Osteoblast (primary cell): Measurements from ENCODE around the gene MTCL1. TPM values are rescaled to one million over a fixed set of nuclear protein-coding genes. Genes with fewer than 3 reads are reported as not detected.
A peak's percentile ranks its signal among the peaks of the same experiment; 100 is the strongest.

ENCODE experiments used
- DNase-seq: peaks from one replicate; pipeline ENCODE4 v3.0.0; 2011; ENCODE audit warnings: low spot score, mixed read lengths; ENCODE audit not compliant: insufficient read length; ENCODE audit errors: missing footprints
- H2AFZ ChIP-seq: 2 replicates; pipeline ENCODE4 v1.6.0; 2011; ENCODE audit warnings: mild to moderate bottlenecking, low read length
- H3K27ac ChIP-seq: 2 replicates; pipeline ENCODE4 v1.5.1; 2011; ENCODE audit warnings: mild to moderate bottlenecking, low read depth, low read length, moderate library complexity
- H3K27me3 ChIP-seq: 2 replicates; pipeline ENCODE4 v1.6.0; 2012; ENCODE audit warnings: mild to moderate bottlenecking, control low read depth, inconsistent platforms, low read length, moderate library complexity; ENCODE audit not compliant: insufficient read depth
- H3K36me3 ChIP-seq: 2 replicates; pipeline ENCODE4 v1.5.1; 2011; ENCODE audit warnings: mild to moderate bottlenecking, low read length, control low read depth, moderate library complexity; ENCODE audit not compliant: insufficient read depth
- H3K4me1 ChIP-seq: 2 replicates; pipeline ENCODE4 v1.5.1; 2011; ENCODE audit warnings: mild to moderate bottlenecking, low read length, control low read depth, moderate library complexity; ENCODE audit not compliant: insufficient read depth
- H3K4me2 ChIP-seq: 2 replicates; pipeline ENCODE4 v1.6.0; 2011; ENCODE audit warnings: mild to moderate bottlenecking, low read length; ENCODE audit not compliant: insufficient read depth
- H3K4me3 ChIP-seq: fragments of 200-600 bp; sonication (generic); 3 replicates; pipeline ENCODE4 v1.5.1; 2012; ENCODE audit warnings: mild to moderate bottlenecking, low read length, inconsistent platforms; ENCODE audit not compliant: insufficient read depth
- H3K79me2 ChIP-seq: 2 replicates; pipeline ENCODE4 v1.6.0; 2012; ENCODE audit warnings: mild to moderate bottlenecking, low read length, control low read depth, inconsistent platforms; ENCODE audit not compliant: insufficient read depth
- H3K9me3 ChIP-seq: 2 replicates; pipeline ENCODE4 v1.5.1; 2011; ENCODE audit warnings: low read depth, low read length, control low read depth
- H4K20me1 ChIP-seq: 2 replicates; pipeline ENCODE4 v1.6.0; 2012; ENCODE audit warnings: mild to moderate bottlenecking, low read length, control low read depth; ENCODE audit not compliant: insufficient read depth
- CTCF ChIP-seq: IDR thresholded peaks from 2 replicates; pipeline ENCODE4 v1.5.1; 2011; ENCODE audit warnings: mild to moderate bottlenecking, low read depth, low read length, moderate library complexity; ENCODE audit errors: extremely low read depth
- total RNA-seq: library from RNA; depleted of rRNA; stranded (reverse); fragments of >200 nt; gene quantifications from 2 replicates; pipeline ENCODE4 v1.2.3, GENCODE V29; 2012

MTCL1 gene
- total RNA-seq, 1 donor, result 38.0 TPM

DNA sequence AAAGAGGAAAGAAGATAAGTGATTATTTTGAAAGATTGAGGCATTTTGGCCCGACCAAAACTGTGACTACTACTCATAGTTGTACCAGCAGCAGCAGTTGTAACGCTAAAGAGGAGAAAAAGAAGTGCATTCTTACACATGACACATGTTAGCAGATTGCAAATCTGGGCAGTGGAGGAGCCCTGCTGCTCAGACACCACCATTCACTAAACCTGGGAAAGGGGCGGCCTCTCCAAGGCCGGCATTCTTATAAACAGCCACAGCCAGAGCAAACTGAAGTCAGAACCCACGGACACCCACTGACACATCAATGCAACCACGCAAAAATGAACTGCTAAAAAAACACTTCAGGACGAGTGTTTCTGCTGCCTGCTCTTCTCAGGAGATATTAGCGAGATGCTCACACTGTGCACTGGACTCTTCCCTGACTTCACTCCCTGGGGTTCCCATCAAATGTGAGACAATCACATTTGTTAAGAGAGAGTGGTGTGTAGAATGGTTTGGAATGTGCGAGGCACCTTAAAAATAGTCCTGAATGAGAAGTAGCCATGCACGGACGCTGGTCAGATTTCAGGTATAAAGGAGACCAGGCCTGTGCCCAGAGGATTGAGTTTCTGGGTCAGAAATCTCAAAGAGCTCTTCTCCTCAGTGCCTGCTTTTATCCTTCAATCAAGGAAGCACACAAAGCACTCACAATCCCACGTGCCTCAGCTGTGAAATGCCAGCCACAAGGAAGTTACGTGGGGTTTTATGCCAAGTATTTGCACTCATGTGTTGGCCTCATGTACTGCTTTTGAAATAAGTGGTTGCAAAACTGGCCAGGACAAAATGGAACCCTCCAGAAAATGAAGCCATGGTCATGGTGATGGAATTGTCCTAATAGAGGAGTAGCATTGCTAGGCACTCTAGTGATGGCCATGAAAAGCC, 83.4 kb downstream of the MTCL1 start:
- no peak for TF ChIP-seq CTCF
- no peak overlapping the region for H3K4me2 ChIP-seq
- no peaks in the 10 kb centered on the region for H4K20me1 ChIP-seq
- H3K4me1 ChIP-seq, result peaks cover 3% of the 10 kb centered on the region
- H3K36me3 ChIP-seq, result peaks cover 61% of the 10 kb centered on the region
- no peaks in the 10 kb centered on the region for H3K79me2 ChIP-seq
- peak; percentile 71 for DNase-seq
- no peak overlapping the region for H3K27ac ChIP-seq
- no peak overlapping the region for H2AFZ ChIP-seq
- H3K9me3 ChIP-seq, result no peaks in the 10 kb centered on the region
- no peaks in the 10 kb centered on the region for H3K27me3 ChIP-seq
- no peak overlapping the region for H3K4me3 ChIP-seq

GRCh38 chr18:8791171-8791651, 85.9 kb downstream of the MTCL1 start:
- TF ChIP-seq CTCF, result no peak
- Histone ChIP-seq H3K27ac (no peak overlapping the region), H3K9me3 (no peaks in the 10 kb centered on the region), H2AFZ (no peak overlapping the region), H3K4me1 (peaks cover 19% of the 10 kb centered on the region), H3K4me3 (no peak overlapping the region), H3K4me2 (no peak overlapping the region), H3K79me2 (no peaks in the 10 kb centered on the region), H3K36me3 (peaks cover 47% of the 10 kb centered on the region), H3K27me3 (no peaks in the 10 kb centered on the region), H4K20me1 (no peaks in the 10 kb centered on the region)
- peak; percentile 68 for DNase-seq

DNA sequence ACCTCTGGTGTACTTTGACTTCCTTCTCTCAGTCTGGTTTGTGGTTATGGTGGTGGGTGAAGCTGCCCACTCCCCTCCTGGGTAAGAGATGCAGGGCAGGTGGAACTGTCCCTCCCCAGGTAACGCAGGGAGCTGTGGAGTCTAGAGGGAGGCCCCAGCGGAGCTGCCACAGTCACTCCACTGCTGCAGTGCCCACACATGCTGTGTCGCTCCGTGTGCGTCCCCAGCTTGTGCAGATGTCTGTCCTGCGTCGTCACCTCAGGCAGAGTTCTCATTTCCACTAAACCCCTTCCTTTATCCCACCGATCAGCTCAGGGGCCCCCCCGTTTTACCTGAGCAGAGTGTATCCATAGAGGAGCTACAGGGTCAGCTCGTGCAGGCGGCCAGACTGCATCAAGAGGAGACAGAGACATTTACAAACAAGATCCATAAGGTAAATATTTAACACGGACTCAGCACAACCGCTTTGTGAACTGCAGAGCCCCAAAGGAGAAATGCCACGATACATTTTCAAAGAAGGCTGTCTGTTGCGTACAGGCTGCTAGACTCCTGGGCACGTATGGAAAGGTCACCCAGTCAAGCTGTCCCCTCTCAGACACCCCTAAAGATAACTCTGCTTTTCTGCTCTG, 87.4 kb downstream of the MTCL1 start:
- H3K27me3 ChIP-seq, result no peaks in the 10 kb centered on the region
- TF ChIP-seq CTCF, result no peak
- H3K4me2 ChIP-seq, result no peak overlapping the region
- H3K79me2 ChIP-seq, result no peaks in the 10 kb centered on the region
- H4K20me1 ChIP-seq, result no peaks in the 10 kb centered on the region
- no peak overlapping the region for H2AFZ ChIP-seq
- H3K4me1 ChIP-seq, result peaks cover 31% of the 10 kb centered on the region
- no peaks in the 10 kb centered on the region for H3K9me3 ChIP-seq
- H3K27ac ChIP-seq, result no peak overlapping the region
- peaks cover 36% of the 10 kb centered on the region for H3K36me3 ChIP-seq
- DNase-seq, result no peak
- H3K4me3 ChIP-seq, result no peak overlapping the region
